ENCODE results near the gene LRRC45.

DNA sequence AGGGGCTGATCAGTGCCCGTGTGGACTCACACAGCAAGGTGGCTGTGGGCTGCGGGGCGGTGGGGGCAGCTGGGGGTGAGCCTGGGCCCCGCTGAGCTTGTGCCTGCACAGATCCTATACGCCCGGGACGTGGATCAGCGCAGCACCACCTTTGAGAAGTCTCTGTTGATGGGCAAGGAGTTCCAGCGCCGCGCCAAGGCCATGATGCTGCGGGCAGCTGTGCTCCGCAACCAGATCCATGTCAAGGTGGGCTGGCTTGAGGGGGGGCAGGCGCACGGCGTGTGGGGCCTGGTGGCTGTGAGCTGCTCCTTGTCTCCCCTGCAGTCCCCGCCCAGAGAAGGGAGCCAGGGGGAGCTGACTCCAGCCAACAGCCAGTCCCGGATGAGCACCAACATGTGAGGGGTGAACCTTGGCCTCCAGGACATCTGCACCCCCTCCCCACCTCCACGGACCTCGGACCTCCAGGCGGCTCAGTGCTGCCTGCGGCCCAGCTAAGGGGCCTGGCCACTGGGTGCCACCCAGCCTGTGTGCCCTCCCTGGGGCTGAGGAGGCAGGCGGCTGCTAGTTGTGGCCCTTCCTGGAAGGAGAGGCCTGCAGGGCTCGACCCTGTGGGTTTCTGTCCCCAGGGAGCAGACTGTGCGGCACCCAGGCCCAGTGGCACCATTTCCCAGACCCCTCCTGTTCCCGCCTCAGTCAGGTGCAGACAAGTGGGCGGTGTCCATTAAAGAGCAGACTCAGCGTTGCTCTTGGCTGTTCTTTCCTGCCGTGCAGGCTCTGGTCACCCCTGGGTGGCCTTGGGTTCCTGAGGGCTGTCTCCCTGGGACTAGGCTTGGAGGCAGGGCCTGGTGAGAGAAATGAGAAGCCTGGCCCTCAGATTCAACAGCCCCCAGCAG is 33.9 kb downstream of the LRRC45 start:
- TF ChIP-seq CTCF (IDR thresholded peaks at IDR 0.05; ENCODE audit: low read depth, low read length) = no peak
- no peak for TF ChIP-seq EZH2phosphoT487 (IDR thresholded peaks at IDR 0.05; ENCODE audit: low read depth)
